Left hindlimb (tissue), 1 donor: ENCODE data around the gene TKT.

Experiments used
- DNase-seq: peaks from one replicate; pipeline ENCODE4 v3.0.0-alpha.2; 2018

Gene TKT

GRCh38 chr3:53238886-53239285, 16.9 kb downstream of the TKT start:
- no peak for DNase-seq

- no peak for DNase-seq
Observed at GRCh38 chr3:53238051-53238850, 17.6 kb downstream of the TKT start.

- no peak for DNase-seq
Observed at GRCh38 chr3:53236112-53236841, 19.5 kb downstream of the TKT start.

GRCh38 chr3:53235545-53235944, 20.3 kb downstream of the TKT start:
- no peak for DNase-seq

- DNase-seq: no peak
Observed at GRCh38 chr3:53234841-53235232, 21.0 kb downstream of the TKT start.

- no peak for DNase-seq
Observed at GRCh38 chr3:53234130-53234840, 21.5 kb downstream of the TKT start.

- DNase-seq: no peak
Observed at GRCh38 chr3:53232641-53233377, 23.0 kb downstream of the TKT start.

- no peak for DNase-seq
Observed at GRCh38 chr3:53231532-53232511, 24.0 kb downstream of the TKT start.

- no peak for DNase-seq
Observed at GRCh38 chr3:53230789-53231188, 25.0 kb downstream of the TKT start.

- no peak for DNase-seq
Observed at GRCh38 chr3:53230041-53230621, 25.7 kb downstream of the TKT start.

GRCh38 chr3:53229606-53230005, 26.2 kb downstream of the TKT start:
- no peak for DNase-seq

- DNase-seq: no peak
Observed at GRCh38 chr3:53229171-53229570, 26.7 kb downstream of the TKT start.

- DNase-seq: no peak
Observed at GRCh38 chr3:53227993-53228885, 27.6 kb downstream of the TKT start.

GRCh38 chr3:53226841-53227407, 28.9 kb downstream of the TKT start:
- no peak for DNase-seq

GRCh38 chr3:53226142-53226840, 29.5 kb downstream of the TKT start:
- DNase-seq: no peak

GRCh38 chr3:53225651-53226050, 30.2 kb downstream of the TKT start:
- DNase-seq: no peak

GRCh38 chr3:53225181-53225580, 30.6 kb downstream of the TKT start:
- DNase-seq: no peak

GRCh38 chr3:53224536-53224935, 31.3 kb downstream of the TKT start:
- no peak for DNase-seq

GRCh38 chr3:53224026-53224425, 31.8 kb downstream of the TKT start:
- no peak for DNase-seq
